Neural cell (in vitro differentiated cells): ENCODE measurements around the gene SLC35B2. TPM values are rescaled to one million over a fixed set of nuclear protein-coding genes. Genes with fewer than 3 reads are reported as not detected.

Source experiments
- H2AFZ ChIP-seq: fragments of 200-600, 300-800 bp; sonication (generic), shearing (Covaris generic); 2 replicates; pipeline ENCODE4 v1.6.0; 2014; ENCODE audit warnings: low read depth, mild to moderate bottlenecking, antibody characterized with exemption, low read length, moderate library complexity
- H3F3A ChIP-seq: fragments of 200-600 bp; shearing (Covaris generic); 2 replicates; pipeline ENCODE4 v1.6.1; 2016; ENCODE audit warnings: mild to moderate bottlenecking, moderate library complexity, mixed read lengths, antibody characterized with exemption, low read length; ENCODE audit not compliant: insufficient read depth, poor library complexity, severe bottlenecking
- H3K27ac ChIP-seq: fragments of 200-600, 300-800 bp; sonication (generic), shearing (Covaris generic); 2 replicates; pipeline ENCODE4 v1.5.1; 2014; ENCODE audit warnings: mild to moderate bottlenecking, low read length, moderate library complexity
- H3K27me3 ChIP-seq: fragments of 300-800, 200-600 bp; sonication (generic), shearing (Covaris generic); 2 replicates; pipeline ENCODE4 v1.6.0; 2014; ENCODE audit warnings: mild to moderate bottlenecking, low read depth, low read length, moderate library complexity; ENCODE audit not compliant: insufficient read depth
- H3K36me3 ChIP-seq: fragments of 300-800, 200-600 bp; sonication (generic), shearing (Covaris generic); 2 replicates; pipeline ENCODE4 v1.5.1; 2014; ENCODE audit warnings: mild to moderate bottlenecking, antibody characterized with exemption, low read length, moderate library complexity; ENCODE audit not compliant: insufficient read depth
- H3K4me2 ChIP-seq: fragments of 300-800, 200-600 bp; sonication (generic), shearing (Covaris generic); 2 replicates; pipeline ENCODE4 v1.6.0; 2014; ENCODE audit warnings: mild to moderate bottlenecking, low read length
- H3K4me3 ChIP-seq: fragments of 300-800, 200-600 bp; sonication (generic), shearing (Covaris generic); 2 replicates; pipeline ENCODE4 v1.5.1; 2014; ENCODE audit warnings: mild to moderate bottlenecking, low read length, moderate library complexity
- H3K79me2 ChIP-seq: fragments of 200-600 bp; shearing (Covaris generic); replicated peaks from 2 replicates; pipeline ENCODE4 v1.6.0; 2014; ENCODE audit warnings: mild to moderate bottlenecking, low read length, moderate library complexity; ENCODE audit not compliant: insufficient read depth
- H3K9ac ChIP-seq: fragments of 300-800, 200-600 bp; sonication (generic), shearing (Covaris generic); 2 replicates; pipeline ENCODE4 v1.6.1; 2016; ENCODE audit warnings: mild to moderate bottlenecking, low read length, mixed read lengths
- H3K9me2 ChIP-seq: fragments of 200-600 bp; shearing (Covaris generic); 2 replicates; pipeline ENCODE4 v1.6.1; 2016; ENCODE audit warnings: mild to moderate bottlenecking, low read length, mixed read lengths; ENCODE audit not compliant: insufficient read depth
- H3K9me3 ChIP-seq: fragments of 200-600, 300-800 bp; sonication (generic), shearing (Covaris generic); 2 replicates; pipeline ENCODE4 v1.6.1; 2016; ENCODE audit warnings: mild to moderate bottlenecking, mixed run types, low read length, moderate library complexity, mixed read lengths
- H4K20me1 ChIP-seq: fragments of 200-600 bp; shearing (Covaris generic); 2 replicates; pipeline ENCODE4 v1.6.1; 2016; ENCODE audit warnings: mild to moderate bottlenecking, mixed run types; ENCODE audit not compliant: insufficient read depth
- EP300 ChIP-seq: fragments of 450-650 bp; conservative IDR thresholded peaks from 2 replicates; pipeline ENCODE4 v1.6.1; 2014; ENCODE audit warnings: antibody characterized with exemption, mild to moderate bottlenecking, moderate library complexity; ENCODE audit not compliant: poor library complexity, severe bottlenecking
- EZH2 ChIP-seq: fragments of 200-600, 300-800 bp; shearing (Covaris generic), sonication (generic); IDR thresholded peaks from 2 replicates; pipeline ENCODE4 v1.6.1; 2014; ENCODE audit warnings: antibody characterized with exemption, low read length, borderline replicate concordance, mild to moderate bottlenecking; ENCODE audit not compliant: insufficient read depth, poor library complexity, severe bottlenecking
- MXI1 ChIP-seq: fragments of 450-650 bp; conservative IDR thresholded peaks from 2 replicates; pipeline ENCODE4 v1.6.1; 2014; ENCODE audit warnings: antibody characterized with exemption, mild to moderate bottlenecking; ENCODE audit not compliant: poor library complexity, severe bottlenecking
- POLR2AphosphoS5 ChIP-seq: IDR thresholded peaks from 2 replicates; pipeline ENCODE4 v1.6.1; 2012
- RAD21 ChIP-seq: fragments of 450-650 bp; conservative IDR thresholded peaks from 2 replicates; pipeline ENCODE4 v1.6.1; 2014; ENCODE audit warnings: antibody characterized with exemption, mild to moderate bottlenecking, moderate library complexity
- SMC3 ChIP-seq: fragments of 450-650 bp; conservative IDR thresholded peaks from 2 replicates; pipeline ENCODE4 v1.6.1; 2014; ENCODE audit warnings: antibody characterized with exemption, mild to moderate bottlenecking, moderate library complexity; ENCODE audit not compliant: poor library complexity
- TAF1 ChIP-seq: IDR thresholded peaks from 2 replicates; pipeline ENCODE4 v1.6.1; 2012; ENCODE audit warnings: low read depth
- polyA plus RNA-seq: library from polyadenylated mRNA; depleted of rRNA; stranded (reverse); fragments of >200 nt; gene quantifications from 2 replicates; pipeline ENCODE4 v1.2.3, GENCODE V29; 2014
- TF ChIP-seq, protein P1 (sequence below): IDR thresholded peaks from 2 replicates; pipeline ENCODE4 v1.6.1; 2012; ENCODE audit warnings: borderline replicate concordance
- TF ChIP-seq, protein P2 (sequence below): fragments of 450-650 bp; IDR thresholded peaks from 2 replicates; pipeline ENCODE4 v1.5.1; 2014; ENCODE audit warnings: antibody characterized with exemption, mild to moderate bottlenecking, moderate library complexity; ENCODE audit not compliant: poor library complexity, severe bottlenecking

Gene SLC35B2
- polyA plus RNA-seq, 1 donor from 2014 or later, result 44.5 TPM

DNA sequence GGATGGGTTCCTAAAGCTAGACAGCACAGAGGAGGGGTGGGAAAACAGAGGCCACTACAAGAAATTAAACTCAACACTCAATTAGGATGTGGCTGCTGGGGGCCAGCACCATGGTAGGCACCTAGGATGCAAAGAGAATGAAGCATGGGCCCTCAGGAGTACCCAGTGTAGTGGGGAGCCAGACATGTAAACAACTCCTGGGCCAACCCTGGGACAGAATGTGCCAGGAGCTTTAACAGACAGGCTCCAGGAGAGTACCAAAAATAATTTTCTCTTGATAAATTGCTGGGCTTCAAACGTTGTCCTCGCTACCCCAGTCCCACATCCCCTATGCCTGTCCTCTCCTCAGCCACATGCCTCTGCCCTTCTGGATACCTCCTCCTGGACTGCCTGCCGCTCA, 14.6 kb upstream of the SLC35B2 start:
- Histone ChIP-seq H3K4me3 (peak overlapping the region; percentile 74), H3K9ac (peak overlapping the region; percentile 85), H3K27ac (peak overlapping the region; percentile 64), H2AFZ (no peak overlapping the region), H3K9me3 (no peaks in the 10 kb centered on the region), H3K79me2 (peaks cover 17% of the 10 kb centered on the region), H3F3A (no peaks in the 10 kb centered on the region), H3K36me3 (peaks cover 6% of the 10 kb centered on the region), H3K9me2 (no peaks in the 10 kb centered on the region), H3K27me3 (no peaks in the 10 kb centered on the region), H3K4me2 (peak overlapping the region; percentile 97), H4K20me1 (no peaks in the 10 kb centered on the region)
- TF ChIP-seq, protein P1, sequence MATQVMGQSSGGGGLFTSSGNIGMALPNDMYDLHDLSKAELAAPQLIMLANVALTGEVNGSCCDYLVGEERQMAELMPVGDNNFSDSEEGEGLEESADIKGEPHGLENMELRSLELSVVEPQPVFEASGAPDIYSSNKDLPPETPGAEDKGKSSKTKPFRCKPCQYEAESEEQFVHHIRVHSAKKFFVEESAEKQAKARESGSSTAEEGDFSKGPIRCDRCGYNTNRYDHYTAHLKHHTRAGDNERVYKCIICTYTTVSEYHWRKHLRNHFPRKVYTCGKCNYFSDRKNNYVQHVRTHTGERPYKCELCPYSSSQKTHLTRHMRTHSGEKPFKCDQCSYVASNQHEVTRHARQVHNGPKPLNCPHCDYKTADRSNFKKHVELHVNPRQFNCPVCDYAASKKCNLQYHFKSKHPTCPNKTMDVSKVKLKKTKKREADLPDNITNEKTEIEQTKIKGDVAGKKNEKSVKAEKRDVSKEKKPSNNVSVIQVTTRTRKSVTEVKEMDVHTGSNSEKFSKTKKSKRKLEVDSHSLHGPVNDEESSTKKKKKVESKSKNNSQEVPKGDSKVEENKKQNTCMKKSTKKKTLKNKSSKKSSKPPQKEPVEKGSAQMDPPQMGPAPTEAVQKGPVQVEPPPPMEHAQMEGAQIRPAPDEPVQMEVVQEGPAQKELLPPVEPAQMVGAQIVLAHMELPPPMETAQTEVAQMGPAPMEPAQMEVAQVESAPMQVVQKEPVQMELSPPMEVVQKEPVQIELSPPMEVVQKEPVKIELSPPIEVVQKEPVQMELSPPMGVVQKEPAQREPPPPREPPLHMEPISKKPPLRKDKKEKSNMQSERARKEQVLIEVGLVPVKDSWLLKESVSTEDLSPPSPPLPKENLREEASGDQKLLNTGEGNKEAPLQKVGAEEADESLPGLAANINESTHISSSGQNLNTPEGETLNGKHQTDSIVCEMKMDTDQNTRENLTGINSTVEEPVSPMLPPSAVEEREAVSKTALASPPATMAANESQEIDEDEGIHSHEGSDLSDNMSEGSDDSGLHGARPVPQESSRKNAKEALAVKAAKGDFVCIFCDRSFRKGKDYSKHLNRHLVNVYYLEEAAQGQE, result no peak
- TF ChIP-seq POLR2AphosphoS5, result no peak
- TF ChIP-seq RAD21, result no peak
- no peak for TF ChIP-seq TAF1
- no peak for TF ChIP-seq MXI1
- TF ChIP-seq, protein P2, sequence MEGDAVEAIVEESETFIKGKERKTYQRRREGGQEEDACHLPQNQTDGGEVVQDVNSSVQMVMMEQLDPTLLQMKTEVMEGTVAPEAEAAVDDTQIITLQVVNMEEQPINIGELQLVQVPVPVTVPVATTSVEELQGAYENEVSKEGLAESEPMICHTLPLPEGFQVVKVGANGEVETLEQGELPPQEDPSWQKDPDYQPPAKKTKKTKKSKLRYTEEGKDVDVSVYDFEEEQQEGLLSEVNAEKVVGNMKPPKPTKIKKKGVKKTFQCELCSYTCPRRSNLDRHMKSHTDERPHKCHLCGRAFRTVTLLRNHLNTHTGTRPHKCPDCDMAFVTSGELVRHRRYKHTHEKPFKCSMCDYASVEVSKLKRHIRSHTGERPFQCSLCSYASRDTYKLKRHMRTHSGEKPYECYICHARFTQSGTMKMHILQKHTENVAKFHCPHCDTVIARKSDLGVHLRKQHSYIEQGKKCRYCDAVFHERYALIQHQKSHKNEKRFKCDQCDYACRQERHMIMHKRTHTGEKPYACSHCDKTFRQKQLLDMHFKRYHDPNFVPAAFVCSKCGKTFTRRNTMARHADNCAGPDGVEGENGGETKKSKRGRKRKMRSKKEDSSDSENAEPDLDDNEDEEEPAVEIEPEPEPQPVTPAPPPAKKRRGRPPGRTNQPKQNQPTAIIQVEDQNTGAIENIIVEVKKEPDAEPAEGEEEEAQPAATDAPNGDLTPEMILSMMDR, result no peak
- no peak for TF ChIP-seq EP300
- no peak for TF ChIP-seq EZH2
- TF ChIP-seq SMC3, result no peak

DNA sequence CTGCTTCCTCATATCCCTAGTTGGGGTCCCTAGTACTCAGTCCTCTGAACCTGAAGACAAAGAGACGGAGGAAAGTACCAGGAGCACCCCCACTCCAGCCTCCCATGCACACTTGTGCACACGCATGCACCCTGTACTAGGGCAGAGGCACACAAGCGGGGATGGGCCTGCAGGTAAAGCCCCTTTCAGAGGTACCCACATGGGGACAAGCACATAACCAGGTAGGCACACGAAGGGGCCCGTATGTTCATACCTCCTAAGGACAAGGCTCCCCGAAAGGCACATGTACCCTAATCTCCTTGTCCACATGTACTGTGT, 14.0 kb upstream of the SLC35B2 start:
- Histone ChIP-seq H3K9me2 (no peaks in the 10 kb centered on the region), H3K9ac (peak overlapping the region; percentile 85), H3K36me3 (peaks cover 6% of the 10 kb centered on the region), H4K20me1 (no peaks in the 10 kb centered on the region), H3K4me2 (peak overlapping the region; percentile 97), H3F3A (no peaks in the 10 kb centered on the region), H3K9me3 (no peaks in the 10 kb centered on the region), H3K27me3 (no peaks in the 10 kb centered on the region), H3K4me3 (peak overlapping the region; percentile 74), H3K79me2 (peaks cover 17% of the 10 kb centered on the region), H3K27ac (peak overlapping the region; percentile 64), H2AFZ (no peak overlapping the region)
- no peak for TF ChIP-seq MXI1
